ENCODE data around the gene INTS11. TPM values are rescaled to one million over a fixed set of nuclear protein-coding genes. Genes with fewer than 3 reads are reported as not detected.

INTS11 gene
- total and polyA plus RNA-seq, 2 donors (not counting 1 experiment from before 2014, with no cell fraction given): 149 to 245 TPM

- ATAC-seq (ENCODE audit: low read depth) (no peak), DNase-seq (no peak)
- peaks cover 48% of the 10 kb centered on the region for H3K79me2 ChIP-seq (ENCODE audit: control insufficient read depth, insufficient read depth, low read length)
- Mint-ChIP-seq H3K27ac (peak overlapping the region; percentile 46), H3K27me3 (no peaks in the 10 kb centered on the region), H3K4me3 (peak overlapping the region; percentile 76), H3K9me3 (ENCODE audit: insufficient read depth) (no peaks in the 10 kb centered on the region), H3K4me1 (peaks cover 33% of the 10 kb centered on the region)
- 39% methylated on average over 15 of the region's 16 CpGs for WGBS (ENCODE audit: insufficient coverage)
- peak overlapping the region; percentile 84 for H2AFZ ChIP-seq (ENCODE audit: insufficient read depth, low read depth, low read length, poor library complexity, severe bottlenecking)
- H3K36me3 ChIP-seq (replicated peaks in 1 of 2; ENCODE audit: control extremely low read depth in 1 of 2, control insufficient read depth in 1 of 2, extremely low read depth in 1 of 2, insufficient read depth in 2 of 2, low read length in 1 of 2): peaks cover 0 to 6% of the 10 kb centered on the region in 2 experiments
- H3K4me3 ChIP-seq (ENCODE audit: control extremely low read depth in 1 of 5, extremely low read depth in 1 of 5, insufficient read depth in 1 of 5, low read depth in 2 of 5, low read length in 4 of 5): peak overlapping the region in 4 of 5 experiments; percentile 61 to 84 (median 79)
- H3K27me3 ChIP-seq (replicated peaks in 1 of 4; ENCODE audit: control extremely low read depth in 1 of 4, control insufficient read depth in 3 of 4, insufficient read depth in 4 of 4, low read length in 3 of 4): no peaks in the 10 kb centered on the region
- H3K27ac ChIP-seq (ENCODE audit: low read length in 2 of 2): peak overlapping the region; percentile 10 to 75
- H3K9me3 ChIP-seq (ENCODE audit: control extremely low read depth in 1 of 3, control insufficient read depth in 2 of 3, insufficient read depth in 1 of 3, low read length in 2 of 3): peaks cover 0 to 10% (median 0%) of the 10 kb centered on the region in 3 donors
- TF ChIP-seq CTCF (IDR thresholded peaks at IDR 0.05): no peak
- TF ChIP-seq EZH2 (IDR thresholded peaks at IDR 0.05; ENCODE audit: borderline replicate concordance, insufficient read depth, low read depth, low read length, poor library complexity, severe bottlenecking): no peak
- POLR2A ChIA-PET: interaction anchor here (0.5 kb wide), 1 partner anchor 292 kb away, joined by 11 read pairs; no protein-coding TSS in a partner anchor
- peaks cover 20 to 37% of the 10 kb centered on the region in 2 donors for H3K4me1 ChIP-seq (ENCODE audit: control insufficient read depth in 2 of 2, insufficient read depth in 2 of 2, low read length in 2 of 2)
- peak overlapping the region; percentile 95 for H3K9ac ChIP-seq (ENCODE audit: low read length)
- H3K4me2 ChIP-seq (replicated peaks; ENCODE audit: low read depth, low read length, poor library complexity, severe bottlenecking): peak overlapping the region; percentile 99
- CTCF ChIA-PET: interaction anchor here (0.8 kb wide), 1 partner anchor 47 kb away, joined by 3 read pairs; no protein-coding TSS in a partner anchor
- intact Hi-C loops (cut with micrococcal nuclease): no loop called here
- H4K20me1 ChIP-seq (ENCODE audit: control insufficient read depth, insufficient read depth, low read length, poor library complexity, severe bottlenecking): peaks cover 44% of the 10 kb centered on the region
Measured at GRCh38 chr1:1325288-1326074, 1.0 kb upstream of the INTS11 start.

- H3K4me1 Mint-ChIP-seq: peaks cover 29% of the 10 kb centered on the region
- Histone ChIP-seq H3K4me2 (replicated peaks; ENCODE audit: low read depth, low read length, poor library complexity, severe bottlenecking) (peak overlapping the region; percentile 99), H4K20me1 (ENCODE audit: control insufficient read depth, insufficient read depth, low read length, poor library complexity, severe bottlenecking) (peaks cover 57% of the 10 kb centered on the region), H3K9me3 (ENCODE audit: control extremely low read depth in 1 of 3, control insufficient read depth in 2 of 3, insufficient read depth in 1 of 3, low read length in 2 of 3) (no peaks in the 10 kb centered on the region), H3K4me3 (ENCODE audit: control extremely low read depth in 1 of 5, extremely low read depth in 1 of 5, insufficient read depth in 1 of 5, low read depth in 2 of 5, low read length in 4 of 5) (peak overlapping the region; percentile 31 to 84 (median 74)), H3K27me3 (replicated peaks in 1 of 4; ENCODE audit: control extremely low read depth in 1 of 4, control insufficient read depth in 3 of 4, insufficient read depth in 4 of 4, low read length in 3 of 4) (no peaks in the 10 kb centered on the region), H2AFZ (ENCODE audit: insufficient read depth, low read depth, low read length, poor library complexity, severe bottlenecking) (peak overlapping the region; percentile 84), H3K79me2 (ENCODE audit: control insufficient read depth, insufficient read depth, low read length) (peaks cover 62% of the 10 kb centered on the region), H3K27ac (ENCODE audit: low read length in 2 of 2) (peak overlapping the region in 1 of 2 donors; percentile 74), H3K36me3 (replicated peaks in 1 of 2; ENCODE audit: control extremely low read depth in 1 of 2, control insufficient read depth in 1 of 2, extremely low read depth in 1 of 2, insufficient read depth in 2 of 2, low read length in 1 of 2) (peaks cover 0 to 17% of the 10 kb centered on the region in 2 experiments), H3K9ac (ENCODE audit: low read length) (peak overlapping the region; percentile 95), H3K4me1 (ENCODE audit: control insufficient read depth in 2 of 2, insufficient read depth in 2 of 2, low read length in 2 of 2) (peaks cover 20 to 32% of the 10 kb centered on the region in 2 donors)
- H3K9me3 Mint-ChIP-seq (ENCODE audit: insufficient read depth): no peaks in the 10 kb centered on the region
- H3K4me3 Mint-ChIP-seq: peak overlapping the region; percentile 90
- peak; percentile 25 for ATAC-seq (ENCODE audit: low read depth)
- intact Hi-C loops (cut with micrococcal nuclease): loop anchor here (1.0 kb wide), 4 partner anchors 16 to 208 kb away; partner anchors contain the start of genes C1orf159, DVL1, PUSL1 and UBE2J2
- under 1% methylated on average over 39 of the region's 41 CpGs for WGBS (ENCODE audit: insufficient coverage)
- no peaks in the 10 kb centered on the region for H3K27me3 Mint-ChIP-seq
- no peak for DNase-seq
- ChIA-PET POLR2A (no interaction called here), CTCF (no interaction called here)
- TF ChIP-seq CTCF (IDR thresholded peaks at IDR 0.05) (no peak), EZH2 (IDR thresholded peaks at IDR 0.05; ENCODE audit: borderline replicate concordance, insufficient read depth, low read depth, low read length, poor library complexity, severe bottlenecking) (no peak)
- no peak overlapping the region for H3K27ac Mint-ChIP-seq
Measured at GRCh38 chr1:1324084-1324523, 356 bp downstream of the INTS11 start.
